HG03565 (cell line): Measurements from ENCODE around the gene SS18L1.

Source experiments
- ATAC-seq: cut with Tn5 transposase; IDR thresholded peaks from one replicate; pipeline ENCODE4 v1.9.1; 2021; ENCODE audit warnings: mild to moderate bottlenecking, moderate library complexity; ENCODE audit not compliant: unreplicated experiment

Gene SS18L1

GRCh38 chr20:62208795-62209755, 65.5 kb downstream of the SS18L1 start:
- ATAC-seq = no peak

GRCh38 chr20:62209850-62210495, 66.4 kb downstream of the SS18L1 start:
- ATAC-seq = no peak

GRCh38 chr20:62210496-62210855, 66.9 kb downstream of the SS18L1 start:
- no peak for ATAC-seq

- ATAC-seq = no peak
Observed at GRCh38 chr20:62211216-62211615, 67.6 kb downstream of the SS18L1 start.

GRCh38 chr20:62211769-62212288, 68.3 kb downstream of the SS18L1 start:
- no peak for ATAC-seq

- ATAC-seq = no peak
Observed at GRCh38 chr20:62212299-62212698, 68.7 kb downstream of the SS18L1 start.

- no peak for ATAC-seq
Observed at GRCh38 chr20:62214067-62214466, 70.5 kb downstream of the SS18L1 start.

GRCh38 chr20:62215020-62215990, 71.7 kb downstream of the SS18L1 start:
- ATAC-seq = no peak

GRCh38 chr20:62215991-62216635, 72.5 kb downstream of the SS18L1 start:
- ATAC-seq = no peak

- ATAC-seq = no peak
Observed at GRCh38 chr20:62216636-62217566, 73.3 kb downstream of the SS18L1 start.

GRCh38 chr20:62217913-62218773, 74.6 kb downstream of the SS18L1 start:
- ATAC-seq = no peak

GRCh38 chr20:62219101-62219991, 75.8 kb downstream of the SS18L1 start:
- ATAC-seq = no peak

GRCh38 chr20:62219992-62220665, 76.6 kb downstream of the SS18L1 start, which contains the start of gene HRH3:
Gene HRH3 (minus strand): TSS chr20:62220278. CDS start chr20:62219970, 308 bp downstream.
- no peak for ATAC-seq

GRCh38 chr20:62220666-62221568, 77.3 kb downstream of the SS18L1 start:
- ATAC-seq = no peak

GRCh38 chr20:62222266-62222850, 78.8 kb downstream of the SS18L1 start:
- no peak for ATAC-seq
